Fibroblast of skin of left biceps (primary cell): ENCODE data around the gene TMPRSS4.

Source experiments
- DNase-seq, 2 experiments: peaks; one replicate each; pipeline ENCODE4 v3.0.0-alpha.2; 2013; ENCODE audit warnings: low read depth in 2 of 2

Gene TMPRSS4

GRCh38 chr11:118079491-118079890 is 2.6 kb downstream of the TMPRSS4 start:
- no peak for DNase-seq

- DNase-seq, result no peak
These were observed 3.4 kb downstream of the TMPRSS4 start for GRCh38 chr11:118080296-118080695.

GRCh38 chr11:118081241-118081958 is 4.5 kb downstream of the TMPRSS4 start:
- DNase-seq, result no peak

- no peak for DNase-seq
These were observed 6.1 kb downstream of the TMPRSS4 start for GRCh38 chr11:118082880-118083552.

- DNase-seq, result no peak
These were observed 7.4 kb downstream of the TMPRSS4 start for GRCh38 chr11:118084247-118084646.

- DNase-seq, result no peak
These were observed 7.8 kb downstream of the TMPRSS4 start for GRCh38 chr11:118084656-118085055.

GRCh38 chr11:118086913-118087768 is 10.3 kb downstream of the TMPRSS4 start, which contains the start of gene SMIM35:
Gene SMIM35, minus strand, starts transcription at chr11:118086963. Its CDS starts 206 bp downstream, at chr11:118086757.
- DNase-seq, result no peak

- DNase-seq, result no peak
These were observed 11.1 kb downstream of the TMPRSS4 start for GRCh38 chr11:118087931-118088330.

- no peak for DNase-seq
These were observed 11.7 kb downstream of the TMPRSS4 start for GRCh38 chr11:118088531-118088930.

- no peak for DNase-seq
These were observed 13.8 kb downstream of the TMPRSS4 start for GRCh38 chr11:118090545-118091162.

- DNase-seq, result no peak
These were observed 14.8 kb downstream of the TMPRSS4 start for GRCh38 chr11:118091690-118092089.

GRCh38 chr11:118092907-118093571 is 16.2 kb downstream of the TMPRSS4 start:
- no peak for DNase-seq

- no peak for DNase-seq
These were observed 18.6 kb downstream of the TMPRSS4 start for GRCh38 chr11:118095493-118095892.

GRCh38 chr11:118095967-118096367 is 19.1 kb downstream of the TMPRSS4 start:
- no peak for DNase-seq

GRCh38 chr11:118098996-118099837 is 22.3 kb downstream of the TMPRSS4 start:
- no peak for DNase-seq

GRCh38 chr11:118099838-118100556 is 23.1 kb downstream of the TMPRSS4 start:
- no peak for DNase-seq

GRCh38 chr11:118100691-118101232 is 23.9 kb downstream of the TMPRSS4 start:
- DNase-seq, result no peak

- no peak for DNase-seq
These were observed 25.9 kb downstream of the TMPRSS4 start for GRCh38 chr11:118102721-118103261.

GRCh38 chr11:118104491-118104890 is 27.6 kb downstream of the TMPRSS4 start:
- no peak for DNase-seq
